Stimulated activated CD4-positive, alpha-beta T cell treated with anti-CD3 and anti-CD28 coated beads, TNF-alpha, amount 100 ng/mL, for 1 hour (primary cell): ENCODE measurements around the gene CXCL17.

Experiments
- DNase-seq, 3 donors: peaks; one replicate each; pipeline ENCODE4 v3.0.0-alpha.2; 2020; ENCODE audit warnings: low read depth in 3 of 3, low spot score in 1 of 3

Gene CXCL17

GRCh38 chr19:42401365-42402303 is 41.1 kb downstream of the CXCL17 start:
- DNase-seq, result peak; percentile 45 to 77 (median 46)

DNA sequence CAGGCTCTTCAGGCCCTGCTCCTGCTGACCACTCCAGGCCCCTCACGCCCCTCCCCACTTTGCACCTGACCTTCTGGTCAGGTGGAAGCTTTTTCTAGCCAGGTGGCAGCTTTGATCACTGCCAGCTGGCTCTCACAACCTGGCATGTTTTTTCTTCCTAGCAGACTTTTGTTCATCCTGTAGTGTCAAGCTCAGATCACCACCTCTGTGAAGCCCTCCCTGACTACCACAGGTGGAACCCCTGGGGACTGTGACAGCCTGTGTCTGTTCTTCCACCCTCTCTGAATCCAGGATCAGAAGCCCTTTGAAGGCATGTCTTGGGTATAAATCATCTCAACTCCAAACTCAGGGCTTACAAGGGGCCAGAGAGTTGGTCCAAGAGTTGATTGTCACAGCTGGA is 42.3 kb downstream of the CXCL17 start:
- DNase-seq, result no peak

DNA sequence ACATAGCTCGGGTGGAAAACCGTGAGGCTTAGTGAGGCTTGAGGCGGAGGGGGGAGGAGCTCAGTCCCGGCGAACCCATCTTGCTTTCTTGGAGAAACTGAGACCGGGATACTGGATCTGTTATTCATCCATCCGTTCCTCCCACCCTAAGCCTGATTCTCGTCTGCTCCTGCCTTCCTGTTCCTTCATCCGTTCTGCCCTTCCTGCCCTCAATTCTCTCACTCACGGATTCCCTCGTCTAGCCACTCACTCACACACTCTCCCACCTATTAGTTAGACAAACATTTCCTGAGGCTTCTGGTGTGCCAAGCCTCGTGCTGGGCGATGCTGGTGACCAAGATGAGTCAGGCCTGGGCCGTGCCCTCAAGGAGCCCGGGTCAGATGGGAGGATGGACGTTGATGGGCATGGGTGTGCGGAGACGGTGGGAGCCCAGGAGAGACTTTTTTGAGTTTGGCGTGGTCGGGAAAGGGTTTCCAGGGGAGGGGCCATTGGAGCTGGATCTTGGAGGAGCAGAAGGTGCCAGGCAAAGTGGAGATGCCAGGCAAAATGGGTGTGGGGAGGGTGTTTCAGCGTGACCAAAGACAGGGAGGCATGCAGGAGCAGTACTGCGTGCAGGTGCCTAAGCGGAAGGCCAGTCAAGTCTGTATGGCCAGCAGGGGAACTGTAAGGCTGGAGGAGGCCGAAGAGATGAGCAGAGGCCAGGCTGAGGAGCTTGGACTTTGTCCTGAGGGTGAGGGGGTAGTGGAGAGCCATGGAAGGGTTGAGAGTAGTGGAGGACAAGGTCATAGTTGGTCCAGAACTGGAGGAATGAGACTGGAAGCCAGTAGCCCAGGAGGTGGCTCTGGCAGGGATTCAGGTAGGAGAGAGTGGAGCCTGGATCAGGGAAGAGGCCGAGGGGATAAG is 45.2 kb downstream of the CXCL17 start:
- no peak for DNase-seq

DNA sequence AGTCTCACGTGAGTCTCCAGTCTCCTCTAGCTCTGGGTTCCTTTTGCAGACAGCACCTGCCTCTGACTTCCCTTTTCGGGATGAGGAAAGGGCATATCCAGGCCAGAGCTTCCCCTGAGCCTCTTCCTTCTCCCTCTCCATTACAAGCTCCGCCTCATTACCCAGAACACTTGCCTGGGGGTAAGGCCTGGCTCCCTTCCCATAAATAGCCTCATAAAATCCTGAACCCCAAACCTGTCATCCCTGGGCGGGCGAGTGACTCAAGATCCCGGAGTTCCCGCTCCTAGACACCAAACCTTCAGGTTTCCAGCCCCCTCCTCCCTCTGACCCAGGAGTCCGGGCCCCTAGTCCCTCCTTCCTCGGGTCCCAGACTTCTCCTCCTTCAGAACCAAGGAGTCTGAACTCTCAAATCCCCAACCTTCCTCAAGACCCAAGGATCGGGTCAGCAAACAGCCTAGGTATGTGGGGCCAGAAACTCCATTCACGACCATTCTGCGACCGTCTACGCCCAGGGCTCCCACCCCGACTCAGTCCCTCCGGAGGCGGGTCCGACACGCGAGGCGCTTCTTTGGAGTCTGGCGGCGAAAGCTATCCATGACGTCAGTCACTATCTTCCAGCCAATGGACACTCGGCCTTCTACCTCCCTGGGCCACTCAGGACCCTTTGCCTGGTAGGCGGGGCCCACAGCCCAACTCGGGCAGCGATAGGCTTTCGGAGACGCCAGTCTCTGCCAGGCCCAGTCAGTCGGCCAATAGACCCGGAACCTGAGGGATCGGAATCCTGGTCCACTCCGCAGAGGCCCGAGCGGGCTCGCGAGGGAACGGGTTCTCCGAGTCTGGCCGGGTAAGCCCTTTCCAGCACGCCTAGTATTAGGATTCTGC is 46.1 kb downstream of the CXCL17 start:
- DNase-seq, result peak; percentile 78 to 90 (median 83)

GRCh38 chr19:42394751-42395150 is 48.0 kb downstream of the CXCL17 start:
- no peak for DNase-seq

DNA sequence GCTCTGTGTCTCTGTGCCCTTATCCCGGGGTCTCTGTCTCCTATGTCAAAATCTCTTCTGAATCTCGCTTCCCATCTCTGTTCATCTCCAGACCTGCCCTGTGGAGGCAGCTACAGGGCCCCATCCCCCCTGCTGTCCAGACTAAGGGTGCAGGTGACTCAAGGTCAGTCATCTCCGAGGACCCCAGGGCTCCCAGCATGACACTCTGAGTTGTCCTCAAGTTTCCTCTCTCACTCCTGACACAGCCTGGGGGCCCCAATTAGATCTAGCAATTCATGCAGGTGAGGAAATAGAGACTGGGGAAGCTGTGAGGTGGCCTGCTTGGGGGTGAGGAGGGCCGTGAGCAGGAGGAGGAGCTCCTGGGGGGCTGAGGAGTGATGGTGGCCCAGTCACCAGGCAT is 50.6 kb downstream of the CXCL17 start:
- DNase-seq, result no peak

DNA sequence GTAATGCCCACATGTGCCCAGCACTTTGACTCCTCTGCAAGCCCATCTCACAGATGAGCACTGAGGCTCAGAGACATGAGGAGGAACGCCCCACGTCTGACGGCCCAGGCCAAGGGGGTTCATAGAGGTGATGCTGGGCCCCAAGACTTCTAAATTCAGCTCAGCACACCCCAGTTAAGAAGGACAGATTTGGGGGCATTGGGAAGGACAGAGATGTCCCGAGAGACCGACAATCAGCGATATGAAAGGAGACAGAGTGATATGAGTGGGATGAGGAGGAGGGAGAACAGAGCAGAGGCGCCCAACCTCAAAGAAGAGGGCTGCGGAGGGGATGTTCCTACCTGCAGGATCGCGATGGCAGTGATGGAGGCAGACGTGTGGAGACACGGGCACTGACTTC is 52.8 kb downstream of the CXCL17 start, which contains the start of gene CNFN:
CNFN (minus strand) TSS at position 399 of the 400 bp plus-strand sequence. CDS start 1,260 bp downstream, outside the sequence.
- no peak for DNase-seq

GRCh38 chr19:42388851-42389489 is 53.8 kb downstream of the CXCL17 start:
- DNase-seq, result no peak

GRCh38 chr19:42386974-42387707 is 55.6 kb downstream of the CXCL17 start:
- DNase-seq, result peak in 2 of 3 donors; percentile 33 to 66

DNA sequence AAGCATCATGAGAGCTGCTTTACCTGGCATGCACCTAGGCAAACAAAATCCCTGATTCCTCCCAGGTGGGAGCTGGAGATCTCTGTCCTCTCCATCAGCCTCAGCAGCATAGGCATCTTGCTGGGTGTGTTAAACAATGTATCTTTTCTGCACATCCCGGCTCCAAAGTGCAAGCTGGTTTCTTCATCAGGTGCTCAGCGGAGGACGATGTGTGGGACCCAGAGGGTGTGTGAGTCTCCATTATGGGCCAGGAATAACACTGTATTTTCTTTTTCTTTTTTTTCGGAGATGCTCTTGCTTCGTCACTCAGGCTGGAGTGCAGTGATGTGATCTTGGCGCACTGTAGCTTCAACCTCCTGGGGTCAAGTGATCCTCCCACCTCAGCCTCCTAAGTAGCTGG is 62.6 kb downstream of the CXCL17 start:
- no peak for DNase-seq
